GM18858 (cell line): ENCODE results near the gene PTGER4.
A peak's percentile ranks its signal among the peaks of the same experiment; 100 is the strongest.
"Not testable (repeated sequence)": the region's sequence is repeated elsewhere in the genome, so short reads cannot be mapped to it uniquely, and the experiment has no call there.

Experiments
- ATAC-seq: cut with Tn5 transposase; IDR thresholded peaks from one replicate; pipeline ENCODE4 v1.9.1; 2021; ENCODE audit not compliant: unreplicated experiment

Gene PTGER4

DNA sequence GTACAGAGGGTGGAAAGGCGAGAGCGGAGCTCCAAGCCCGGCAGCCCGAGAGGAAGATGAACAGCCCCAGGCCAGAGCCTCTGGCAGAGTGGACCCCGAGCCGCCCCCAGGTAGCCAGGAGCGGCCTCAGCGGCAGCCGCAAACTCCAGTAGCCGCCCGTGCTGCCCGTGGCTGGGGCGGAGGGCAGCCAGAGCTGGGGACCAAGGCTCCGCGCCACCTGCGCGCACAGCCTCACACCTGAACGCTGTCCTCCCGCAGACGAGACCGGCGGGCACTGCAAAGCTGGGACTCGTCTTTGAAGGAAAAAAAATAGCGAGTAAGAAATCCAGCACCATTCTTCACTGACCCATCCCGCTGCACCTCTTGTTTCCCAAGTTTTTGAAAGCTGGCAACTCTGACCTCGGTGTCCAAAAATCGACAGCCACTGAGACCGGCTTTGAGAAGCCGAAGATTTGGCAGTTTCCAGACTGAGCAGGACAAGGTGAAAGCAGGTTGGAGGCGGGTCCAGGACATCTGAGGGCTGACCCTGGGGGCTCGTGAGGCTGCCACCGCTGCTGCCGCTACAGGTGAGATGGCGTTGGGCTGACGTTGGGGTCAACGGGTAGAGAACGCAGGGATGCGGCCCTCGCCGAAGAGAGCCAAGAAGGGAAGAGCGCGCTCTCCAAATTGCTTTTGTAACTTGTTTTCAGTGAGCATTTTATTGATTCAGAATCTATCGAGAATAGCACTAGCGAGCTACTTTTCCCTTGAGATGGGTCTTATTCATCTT, at the start of gene PTGER4:
Gene PTGER4, plus strand, starts transcription at position 3 of the 769 bp plus-strand sequence. CDS start 1,079 bp downstream, outside the sequence.
- peak; percentile 28 for ATAC-seq

DNA sequence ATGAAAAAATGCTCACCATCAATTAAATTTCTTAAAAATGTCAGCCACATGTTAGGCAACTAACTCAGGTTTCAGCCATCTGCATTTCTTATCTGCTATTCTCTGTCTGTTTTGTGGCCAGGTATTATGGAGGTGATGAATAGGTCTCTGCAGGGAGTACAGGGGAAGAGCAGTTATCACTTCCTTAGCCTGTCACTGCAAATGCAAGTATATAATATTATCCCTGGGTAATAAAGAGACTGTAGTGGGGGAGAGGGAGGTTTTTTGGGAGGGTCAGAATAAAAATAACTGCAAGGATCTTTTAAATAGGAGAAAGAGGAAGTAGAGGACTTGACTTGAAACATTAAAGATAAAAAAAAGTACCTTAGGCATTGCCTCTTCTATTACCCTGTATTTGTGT, 49.6 kb upstream of the PTGER4 start:
- ATAC-seq, result no peak

DNA sequence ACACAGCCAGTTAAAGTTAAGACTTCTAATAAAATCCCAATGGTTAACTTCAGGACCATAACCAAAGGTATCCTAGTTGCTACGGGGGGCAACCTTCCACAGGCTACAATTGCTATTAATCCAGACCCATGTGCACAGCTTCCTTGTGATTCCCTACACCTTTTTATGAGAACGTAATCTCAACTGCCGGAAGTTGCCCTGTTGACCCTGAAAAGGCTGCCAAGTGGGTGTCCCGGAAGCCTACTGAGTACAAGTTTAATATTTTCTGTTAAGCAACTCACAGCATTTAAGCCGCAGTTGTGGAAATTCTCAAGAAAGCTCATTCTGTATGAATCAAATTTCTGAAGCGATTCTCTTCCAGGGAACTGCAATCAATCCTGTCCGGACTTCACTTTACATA, 48.5 kb upstream of the PTGER4 start:
- ATAC-seq, result no peak

DNA sequence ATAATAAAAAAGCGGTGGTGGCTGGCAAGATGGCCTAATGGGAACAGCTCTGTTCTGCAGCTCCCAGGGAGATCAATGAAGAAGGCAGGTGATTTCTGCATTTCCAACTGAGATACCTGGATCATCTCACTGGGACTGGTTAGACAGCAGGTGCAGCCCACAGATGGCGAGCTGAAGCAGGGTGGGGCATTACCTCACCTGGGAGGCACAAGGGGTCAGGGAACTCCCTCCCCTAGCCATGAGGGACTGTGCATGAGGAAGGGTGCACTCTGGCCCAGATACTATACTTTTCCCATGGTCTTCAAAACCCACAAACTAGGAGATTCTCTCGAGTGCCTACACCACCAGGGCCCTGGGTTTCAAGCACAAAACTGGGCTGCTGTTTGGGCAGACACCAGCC, 45.6 kb upstream of the PTGER4 start:
- ATAC-seq, result no peak

DNA sequence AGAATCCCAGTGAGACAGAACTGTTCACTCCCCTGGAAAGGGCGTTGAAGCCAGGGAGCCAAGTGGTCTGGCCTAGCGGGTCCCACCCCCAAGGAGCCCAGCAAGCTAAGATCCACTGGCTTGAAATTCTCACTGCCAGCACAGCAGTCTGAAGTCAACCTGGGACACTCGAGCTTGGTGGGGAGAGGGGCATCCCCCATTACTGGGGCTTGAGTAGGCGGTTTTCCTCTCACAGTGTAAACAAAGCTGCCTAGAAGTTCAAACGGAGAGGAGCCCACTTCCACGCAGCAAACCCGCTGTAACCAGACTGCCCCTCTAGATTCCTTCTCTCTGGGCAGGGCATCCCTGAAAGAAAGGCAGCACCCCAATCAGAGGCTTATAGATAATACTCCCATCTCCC, 45.1 kb upstream of the PTGER4 start:
- no peak for ATAC-seq

DNA sequence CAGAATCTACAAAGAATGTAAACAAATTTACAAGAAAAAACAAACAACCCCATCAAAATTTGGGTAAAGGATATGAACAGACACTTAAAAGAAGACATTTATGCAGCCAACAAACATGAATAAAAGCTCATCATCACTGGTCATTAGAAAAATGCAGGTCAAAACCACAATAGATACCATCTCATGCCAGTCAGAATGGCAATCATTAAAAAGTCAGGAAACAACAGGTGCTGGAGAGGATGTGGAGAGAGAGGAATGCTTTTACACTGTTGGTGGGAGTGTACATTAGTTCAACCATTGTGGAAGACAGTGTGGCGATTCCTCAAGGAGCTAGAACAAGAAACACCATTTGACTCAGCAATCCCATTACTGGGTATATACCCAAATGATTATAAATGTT, 40.2 kb upstream of the PTGER4 start:
- ATAC-seq, result not testable (repeated sequence)

DNA sequence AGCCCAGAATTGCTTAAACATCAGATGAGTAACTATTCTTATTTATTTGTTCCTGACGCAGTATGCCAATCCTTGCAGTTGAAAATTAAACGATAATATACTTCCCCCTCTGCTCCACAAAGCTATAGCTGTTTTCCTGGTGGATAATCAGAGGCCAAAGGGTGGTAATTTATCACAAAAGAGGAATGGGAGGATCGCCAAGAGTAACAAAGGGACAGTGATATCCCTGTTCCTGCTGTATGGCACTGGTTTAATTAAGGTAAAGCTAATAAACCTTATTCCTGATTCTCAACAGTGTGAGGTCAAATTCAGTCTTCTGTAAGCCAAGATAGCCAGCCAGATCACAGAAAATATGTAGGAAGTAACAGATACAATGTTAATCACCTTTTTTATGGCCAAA, 33.4 kb upstream of the PTGER4 start:
- ATAC-seq, result no peak

DNA sequence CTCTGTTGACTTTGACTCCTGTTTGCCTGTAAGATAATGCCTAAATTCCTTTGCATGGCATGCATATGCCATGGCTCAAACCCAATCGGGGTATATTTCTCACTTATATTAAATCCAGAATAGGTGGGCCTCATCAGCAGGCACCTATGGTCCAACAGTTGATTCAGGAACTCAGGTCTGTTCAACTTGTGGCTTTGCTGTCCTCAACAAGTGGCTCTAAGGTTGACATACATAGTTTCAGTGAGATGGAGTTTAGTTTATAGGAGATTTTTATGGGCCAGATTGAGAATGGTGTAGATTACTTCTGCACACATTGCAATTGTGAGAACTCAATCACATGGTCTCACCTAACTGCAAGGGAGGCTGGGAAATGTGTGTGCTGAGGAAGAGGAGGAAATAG, 31.6 kb upstream of the PTGER4 start:
- ATAC-seq, result no peak

DNA sequence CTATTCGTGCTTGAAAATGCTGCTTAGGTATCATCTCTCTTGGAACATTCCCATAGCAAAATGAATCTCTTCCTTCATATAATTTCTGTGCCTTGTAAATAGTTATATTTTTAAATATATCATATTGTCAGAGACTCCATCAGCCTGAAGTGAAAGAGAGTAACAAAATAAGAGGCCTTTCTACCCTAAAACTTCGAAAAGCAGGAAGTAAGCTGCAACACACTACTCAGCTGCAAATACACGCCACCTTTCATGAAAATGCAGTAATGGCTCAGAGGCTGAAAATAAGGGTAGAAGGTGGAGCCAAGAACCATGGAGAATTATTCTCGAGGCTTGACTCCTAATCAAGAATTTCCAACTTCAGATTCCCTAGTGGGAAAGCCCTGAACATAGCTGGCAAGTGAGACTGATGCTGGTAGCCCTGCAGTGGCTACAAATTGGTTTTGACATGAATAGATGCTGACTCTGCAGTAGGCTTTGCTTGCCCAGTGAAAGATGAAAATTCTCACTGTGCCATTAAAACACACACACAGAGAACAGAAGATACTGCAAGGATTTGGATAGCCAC, 30.2 kb upstream of the PTGER4 start:
- ATAC-seq, result no peak

DNA sequence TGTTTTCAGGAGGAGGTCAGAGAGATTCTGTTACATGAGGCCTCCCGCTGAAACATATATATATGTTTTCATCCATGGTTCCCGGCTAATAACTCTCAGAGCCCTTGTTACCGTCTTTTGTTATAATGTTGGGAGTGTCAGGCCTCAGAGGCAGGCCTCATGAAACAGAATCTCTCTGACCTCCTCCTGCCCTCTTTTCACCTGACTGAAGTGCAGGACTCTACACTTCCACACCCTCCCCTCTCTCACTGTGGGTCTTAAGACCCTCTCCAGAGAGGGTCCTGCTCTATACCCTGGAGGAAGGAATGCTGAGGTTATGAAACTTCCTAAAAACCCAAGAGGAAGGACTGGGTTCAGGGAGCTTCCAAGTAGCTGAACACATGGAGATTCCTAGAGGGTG, 28.5 kb upstream of the PTGER4 start:
- no peak for ATAC-seq

DNA sequence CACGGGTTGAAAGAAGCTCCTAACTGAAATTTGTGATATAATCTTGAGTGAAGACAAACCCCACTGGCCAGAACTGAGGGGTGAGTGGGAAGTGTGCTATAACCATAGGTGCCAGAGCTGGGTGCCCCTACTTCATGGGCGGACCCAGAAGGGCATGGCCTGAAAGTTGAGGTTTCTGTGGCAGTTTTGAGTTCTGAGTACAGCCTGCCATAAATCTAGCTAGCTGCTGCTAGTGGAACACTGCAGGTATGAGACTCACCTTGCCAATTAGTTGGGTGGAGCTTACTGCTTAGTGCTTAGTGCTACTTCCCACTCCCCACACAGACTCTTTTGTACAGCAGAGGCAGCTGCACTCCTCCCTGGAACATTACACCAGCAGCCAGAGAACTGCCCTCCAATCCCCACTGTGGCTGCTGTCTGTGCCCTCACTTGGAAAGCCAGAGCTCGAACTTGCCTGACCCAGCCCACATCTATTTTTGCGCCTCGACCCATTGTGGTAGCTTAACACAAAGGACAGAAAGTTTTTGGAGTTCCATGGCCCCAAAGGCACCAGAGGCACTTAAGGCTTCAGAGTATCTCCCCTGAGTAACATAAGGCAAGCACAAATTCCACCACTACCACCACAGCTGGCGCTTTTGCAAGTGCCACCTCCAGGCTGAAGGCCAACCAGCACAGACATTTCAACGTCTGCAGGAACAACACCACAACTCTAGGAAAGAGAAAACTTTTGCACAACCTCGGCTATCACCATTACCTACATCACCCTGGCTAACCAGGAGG, 27.1 kb upstream of the PTGER4 start:
- no peak for ATAC-seq

DNA sequence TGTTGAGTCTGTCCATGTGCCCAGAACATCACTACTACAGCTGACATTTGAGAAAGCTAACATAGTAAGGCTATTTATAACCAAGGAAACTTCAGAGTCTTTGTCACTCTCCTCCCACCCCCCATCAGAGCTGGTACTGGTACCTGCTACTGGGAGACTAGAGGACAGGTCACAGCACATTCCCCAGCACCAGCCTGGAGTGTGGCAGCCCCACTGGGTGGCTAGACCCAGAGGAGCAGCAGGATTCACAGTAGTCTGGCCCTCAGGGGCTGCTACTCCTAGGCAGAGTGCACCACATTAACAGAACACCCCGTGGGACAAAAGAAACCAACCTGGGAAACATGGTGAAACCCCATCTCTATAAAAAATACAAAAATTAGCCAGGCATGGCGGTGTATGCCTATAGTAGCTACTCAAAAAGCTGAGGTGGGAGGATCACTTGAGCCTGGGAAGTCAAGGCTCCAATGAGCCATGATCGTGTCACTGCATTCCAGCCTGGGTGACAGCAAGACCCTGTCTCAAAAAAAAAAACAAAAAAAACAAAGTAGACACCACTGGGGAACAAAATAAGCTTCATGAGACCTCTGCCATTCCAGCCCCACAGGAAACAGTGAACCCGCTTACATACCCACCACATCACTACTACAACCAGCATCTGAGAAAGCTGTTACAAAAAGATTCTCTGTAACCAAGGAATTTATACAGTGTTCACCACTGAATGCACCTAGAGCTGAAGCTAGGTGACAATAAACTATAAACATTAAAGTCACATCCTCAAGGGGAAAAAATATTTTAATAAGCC, 26.3 kb upstream of the PTGER4 start:
- ATAC-seq, result no peak

DNA sequence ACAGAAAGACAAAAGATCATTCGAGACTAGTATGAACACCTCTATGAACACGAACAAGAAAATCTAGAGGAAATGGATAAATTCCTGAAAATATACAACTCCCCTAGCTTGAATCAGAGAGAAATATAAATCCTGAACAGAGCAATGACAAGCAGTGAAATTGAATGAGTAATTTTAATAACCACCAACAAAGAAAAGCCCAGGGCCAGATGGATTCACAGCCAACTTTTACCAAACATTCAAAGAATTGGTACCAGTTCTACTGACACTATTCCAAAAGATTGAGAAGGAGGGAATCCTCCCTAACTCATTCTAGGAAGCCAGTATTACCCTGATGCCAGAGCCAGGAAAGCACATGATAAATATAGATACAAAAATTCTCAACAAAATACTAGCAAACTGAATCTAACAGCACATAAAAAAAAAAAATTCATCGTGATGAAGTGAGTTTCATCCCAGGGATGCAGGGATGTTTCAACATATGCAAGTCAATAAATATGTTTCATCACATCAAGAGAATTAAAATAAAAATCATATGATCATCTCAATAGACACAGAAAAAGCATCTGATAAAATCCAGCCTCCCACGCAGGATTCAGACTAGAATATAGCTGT, 25.2 kb upstream of the PTGER4 start:
- ATAC-seq, result no peak

DNA sequence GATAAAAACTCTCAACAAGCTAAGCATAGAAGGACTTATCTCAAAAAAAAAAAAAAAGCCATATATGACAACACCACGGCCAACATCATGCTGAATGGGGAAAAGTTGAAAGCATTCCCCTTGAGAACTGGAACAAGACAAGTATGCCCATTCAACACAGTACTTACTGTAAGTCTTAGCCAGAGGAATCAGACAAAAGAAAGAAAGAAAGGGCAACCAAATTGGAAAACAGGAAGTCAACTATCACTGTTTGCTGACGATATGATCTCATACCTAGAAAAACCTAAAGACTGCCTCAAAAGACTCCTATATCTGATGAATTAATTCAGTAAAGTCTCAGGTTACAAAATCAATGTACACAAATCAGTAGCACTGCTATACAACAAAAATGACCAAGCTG, 24.6 kb upstream of the PTGER4 start:
- no peak for ATAC-seq

DNA sequence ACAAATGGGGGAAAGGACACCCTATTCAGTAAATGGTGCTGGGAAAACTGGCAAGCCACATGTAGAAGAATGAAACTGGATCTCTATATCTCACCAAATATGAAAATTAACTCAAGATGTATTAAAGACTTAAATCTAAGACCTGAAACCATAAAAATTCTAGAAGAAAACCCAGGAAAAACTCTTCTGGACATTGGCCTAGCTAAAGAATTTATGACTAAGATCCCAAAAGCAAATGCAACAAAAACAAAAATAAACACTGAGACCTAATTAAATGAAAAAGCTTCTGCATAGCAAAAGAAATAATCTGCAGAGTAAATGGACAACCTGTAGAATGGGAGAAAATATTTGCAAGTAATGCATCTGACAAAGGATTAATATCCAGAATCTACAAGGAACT, 23.6 kb upstream of the PTGER4 start:
- not testable (repeated sequence) for ATAC-seq

DNA sequence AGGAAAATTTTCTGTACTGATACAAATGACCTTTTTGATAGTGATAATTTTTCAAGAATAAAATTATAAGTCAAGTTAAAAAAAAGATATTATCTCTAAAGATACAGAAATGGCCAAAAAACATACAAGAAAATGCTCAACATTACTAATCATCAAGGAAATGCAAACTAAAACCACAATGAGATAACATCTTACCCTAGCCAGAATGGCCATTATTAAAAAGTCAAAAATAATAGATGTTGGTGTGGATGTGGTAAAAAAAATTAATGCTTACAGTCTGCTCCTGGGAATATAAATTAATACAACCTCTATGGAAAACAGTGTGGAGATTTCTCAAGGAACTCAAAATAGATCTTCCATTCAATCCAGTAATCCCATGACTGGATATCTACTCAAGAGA, 22.9 kb upstream of the PTGER4 start:
- ATAC-seq, result no peak

DNA sequence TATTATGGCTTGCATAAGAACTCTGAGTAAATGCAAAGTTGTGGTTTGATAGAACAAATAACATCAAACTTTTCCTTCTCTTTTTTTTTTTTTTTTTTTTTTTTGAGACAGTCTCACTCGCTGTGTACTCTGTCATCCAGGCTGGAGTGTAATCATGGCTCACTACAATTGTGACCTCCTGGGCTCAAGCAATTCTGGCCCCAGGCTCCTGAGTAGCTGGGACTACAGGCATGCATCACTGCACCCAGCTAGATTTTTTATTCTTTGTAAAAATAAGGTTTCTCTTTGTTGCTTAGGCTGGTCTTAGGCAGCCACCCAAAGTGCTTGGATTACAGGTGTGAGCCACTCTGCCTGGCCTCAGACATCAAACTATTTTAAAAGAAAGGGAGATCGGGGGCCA, 19.0 kb upstream of the PTGER4 start:
- no peak for ATAC-seq

DNA sequence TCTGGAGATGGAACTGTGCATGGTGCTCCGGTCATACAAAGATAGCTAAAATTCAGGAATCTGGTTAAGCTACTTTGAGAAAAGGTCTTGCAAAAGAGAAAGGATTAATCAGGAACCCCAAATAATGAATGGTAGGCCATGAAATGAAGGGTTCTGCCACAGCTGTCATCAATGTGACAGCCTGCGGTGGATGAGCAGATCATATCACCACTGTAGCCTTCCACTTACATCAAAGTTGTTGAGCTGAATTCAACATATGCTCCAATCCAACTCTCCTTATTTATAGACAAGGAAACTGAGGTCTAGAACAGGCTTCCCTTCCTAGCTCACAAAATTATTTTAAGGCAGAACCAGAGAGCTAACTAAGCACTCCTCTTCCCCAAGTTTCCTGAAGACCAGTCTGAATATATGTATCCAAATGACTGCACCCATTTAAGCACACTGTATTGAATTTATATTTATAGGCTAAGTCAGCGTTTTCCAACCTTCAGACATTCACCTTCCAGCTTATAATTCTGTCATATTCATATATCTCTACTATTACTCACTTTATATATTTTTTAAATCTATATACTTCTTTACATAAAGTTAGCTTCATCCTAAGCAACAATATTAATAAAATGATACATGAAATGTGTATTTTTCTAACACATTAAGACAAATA, 13.9 kb upstream of the PTGER4 start:
- no peak for ATAC-seq

DNA sequence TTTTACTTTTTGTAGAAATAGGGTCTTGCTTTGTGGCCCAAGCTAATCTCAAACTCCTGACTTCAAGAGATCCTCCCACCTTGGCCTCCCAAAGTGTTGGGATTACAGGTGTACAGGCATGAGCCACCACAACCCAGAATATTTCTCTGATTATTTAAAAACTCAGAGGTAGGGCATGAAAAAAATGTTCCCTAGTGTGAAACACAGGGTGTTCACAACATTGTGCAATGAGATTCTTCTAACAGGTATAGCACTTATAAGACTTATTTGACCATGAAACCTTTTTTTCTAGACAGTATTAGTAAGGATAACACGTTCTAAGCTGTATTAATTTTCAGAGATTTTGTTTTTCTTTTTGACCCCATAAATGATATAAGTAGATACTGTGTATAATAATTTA, 13.1 kb upstream of the PTGER4 start:
- no peak for ATAC-seq

DNA sequence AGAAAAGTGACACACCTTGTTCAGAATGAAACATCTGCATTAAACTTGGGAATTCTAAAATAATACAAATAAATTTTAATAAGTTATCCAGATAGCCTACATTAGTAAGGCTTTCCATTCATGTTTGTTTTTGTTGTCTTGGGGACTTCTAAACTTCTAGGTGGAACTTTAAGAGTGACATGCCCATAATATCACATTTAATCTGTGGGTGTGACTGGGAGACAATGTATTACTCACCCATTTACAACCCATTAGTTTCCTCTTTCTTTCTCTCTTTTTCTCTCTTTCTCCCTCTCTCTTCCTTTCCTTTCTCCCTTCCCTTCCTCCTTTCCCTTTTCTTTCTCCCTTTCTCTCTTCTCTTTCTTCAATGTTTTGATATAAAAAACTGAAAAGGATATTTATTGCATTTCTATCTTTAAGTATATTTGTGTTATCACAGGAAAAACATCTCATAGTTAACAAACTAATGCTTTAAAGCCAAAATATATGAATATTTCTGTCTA, 12.5 kb upstream of the PTGER4 start:
- no peak for ATAC-seq
